AG09319 (cell line): ENCODE results near the gene SLC35G2.

Experiments
- DNase-seq: peaks from one replicate; pipeline ENCODE4 v3.0.0-alpha.2; 2010; ENCODE audit warnings: low read depth; ENCODE audit errors: extremely low read depth
- CTCF ChIP-seq: IDR thresholded peaks from 2 replicates; pipeline ENCODE4 v1.5.1; 2011; ENCODE audit warnings: low read depth, mild to moderate bottlenecking, inconsistent platforms, low read length, moderate library complexity

SLC35G2 gene

GRCh38 chr3:136835089-136835812, 16.3 kb downstream of the SLC35G2 start:
- TF ChIP-seq CTCF: no peak
- DNase-seq: no peak

- DNase-seq: no peak
- no peak for TF ChIP-seq CTCF
Observed at GRCh38 chr3:136835813-136836510, 17.0 kb downstream of the SLC35G2 start.

GRCh38 chr3:136836511-136837156, 17.7 kb downstream of the SLC35G2 start:
- no peak for DNase-seq
- no peak for TF ChIP-seq CTCF

- TF ChIP-seq CTCF: no peak
- DNase-seq: no peak
Observed at GRCh38 chr3:136838641-136839555, 20.0 kb downstream of the SLC35G2 start.

GRCh38 chr3:136839556-136839931, 20.6 kb downstream of the SLC35G2 start:
- no peak for TF ChIP-seq CTCF
- no peak for DNase-seq

GRCh38 chr3:136840252-136840651, 21.3 kb downstream of the SLC35G2 start:
- no peak for DNase-seq
- no peak for TF ChIP-seq CTCF
